Measurements from ENCODE around the gene SATB1. TPM values are rescaled to one million over a fixed set of nuclear protein-coding genes. Genes with fewer than 3 reads are reported as not detected.
"Not testable (repeated sequence)": the region's sequence is repeated elsewhere in the genome, so short reads cannot be mapped to it uniquely, and the experiment has no call there.

The SATB1 gene
- total and polyA plus RNA-seq, 2 experiments from 2014 or later, result 17.4 to 28.9 TPM

- peaks cover 21% of the 10 kb centered on the region for H3K36me3 Mint-ChIP-seq (ENCODE audit: low read depth)
- H3K4me1 Mint-ChIP-seq, result peaks cover 4% of the 10 kb centered on the region; the same call in 2 of the 3 replicates
These were observed 29.6 kb upstream of the SATB1 start for GRCh38 chr3:18454766-18455165.

DNA sequence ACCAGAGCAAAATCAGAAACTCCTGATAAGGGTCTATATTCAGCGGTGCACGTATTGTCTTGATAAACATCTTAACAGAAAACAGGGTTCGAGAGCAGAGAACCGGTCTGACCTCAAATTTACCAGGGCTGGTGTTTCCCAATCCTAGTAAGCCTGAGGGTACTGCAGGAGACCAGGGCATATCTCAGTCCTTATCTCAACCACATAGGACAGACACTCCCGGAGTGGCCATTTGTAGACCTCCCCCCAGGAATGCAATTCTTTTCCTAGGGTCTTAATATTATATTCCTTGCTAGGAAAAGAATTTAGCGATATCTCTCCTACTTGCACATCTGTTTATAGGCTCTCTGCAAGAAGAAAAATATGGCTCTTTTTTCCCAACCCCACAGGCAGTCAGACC lies 24.5 kb upstream of the SATB1 start:
- not testable (repeated sequence) for H3K27ac Mint-ChIP-seq; H3K27ac ChIP-seq (ENCODE audit: low read depth); H2AFZ ChIP-seq; H3K4me3 ChIP-seq; H4K20me1 ChIP-seq (replicated peaks; ENCODE audit: insufficient read depth); H3K27me3 ChIP-seq (ENCODE audit: insufficient read depth); ATAC-seq; H3K27me3 Mint-ChIP-seq (ENCODE audit: insufficient read depth, low read depth, poor library complexity); H3K9me3 Mint-ChIP-seq; H3K36me3 ChIP-seq (ENCODE audit: insufficient read depth); H3K4me2 ChIP-seq; H3K9me2 ChIP-seq (ENCODE audit: insufficient read depth); H3F3A ChIP-seq (replicated peaks; ENCODE audit: low read depth); H3K4me3 Mint-ChIP-seq
- Mint-ChIP-seq H3K36me3 (ENCODE audit: low read depth) (peaks cover 26% of the 10 kb centered on the region), H3K4me1 (peaks cover 25% of the 10 kb centered on the region)
- Histone ChIP-seq H3K4me1 (ENCODE audit: insufficient read depth) (peaks cover 10% of the 10 kb centered on the region), H3K79me2 (replicated peaks; ENCODE audit: insufficient read depth) (peaks cover 29% of the 10 kb centered on the region)
- peak; percentile 13 for DNase-seq (ENCODE audit: low spot score)

More at GRCh38 chr3:18454766-18455165, 29.6 kb upstream of the SATB1 start:
- Histone ChIP-seq H3K36me3 (ENCODE audit: insufficient read depth) (no peaks in the 10 kb centered on the region), H3K4me3 (no peak overlapping the region), H3F3A (replicated peaks; ENCODE audit: low read depth) (no peaks in the 10 kb centered on the region), H3K4me1 (ENCODE audit: insufficient read depth) (no peaks in the 10 kb centered on the region), H2AFZ (no peak overlapping the region), H3K27me3 (ENCODE audit: insufficient read depth) (no peaks in the 10 kb centered on the region), H3K9me2 (ENCODE audit: insufficient read depth) (0 out of 2 replicates have a peak, but pooled peaks cover 4% of the 10 kb centered on the region), H3K79me2 (replicated peaks; ENCODE audit: insufficient read depth) (peaks cover 10% of the 10 kb centered on the region; the same call in 1 of the 2 replicates), H4K20me1 (replicated peaks; ENCODE audit: insufficient read depth) (no peaks in the 10 kb centered on the region), H3K4me2 (no peak overlapping the region), H3K27ac (ENCODE audit: low read depth) (no peak overlapping the region)
- Mint-ChIP-seq H3K9me3 (peaks cover 11% of the 10 kb centered on the region; the same call in 2 of the 3 replicates), H3K27me3 (ENCODE audit: insufficient read depth, low read depth, poor library complexity) (no peaks in the 10 kb centered on the region), H3K27ac (no peak overlapping the region), H3K4me3 (no peak overlapping the region)
- DNase-seq (ENCODE audit: low spot score), result no peak
- no peak for ATAC-seq
- TF ChIP-seq STAT1 (IDR thresholded peaks at IDR 0.05; ENCODE audit: unreplicated experiment), result no peak
- no peak for TF ChIP-seq ETS1 (IDR thresholded peaks at IDR 0.05)
- TF ChIP-seq JUNB (IDR thresholded peaks at IDR 0.05; ENCODE audit: unreplicated experiment), result no peak

- no peak for ATAC-seq
- Histone ChIP-seq H3K4me3 (no peak overlapping the region), H3K79me2 (replicated peaks; ENCODE audit: insufficient read depth) (peaks cover 33% of the 10 kb centered on the region), H2AFZ (no peak overlapping the region), H4K20me1 (replicated peaks; ENCODE audit: insufficient read depth) (no peaks in the 10 kb centered on the region), H3K36me3 (ENCODE audit: insufficient read depth) (no peaks in the 10 kb centered on the region), H3K4me2 (no peak overlapping the region), H3K27me3 (ENCODE audit: insufficient read depth) (peaks cover 17% of the 10 kb centered on the region), H3K9me2 (ENCODE audit: insufficient read depth) (0 out of 2 replicates have a peak, but pooled peaks cover 4% of the 10 kb centered on the region), H3F3A (replicated peaks; ENCODE audit: low read depth) (peaks cover 4% of the 10 kb centered on the region; the same call in 1 of the 2 replicates), H3K4me1 (ENCODE audit: insufficient read depth) (peaks cover 17% of the 10 kb centered on the region), H3K27ac (ENCODE audit: low read depth) (no peak overlapping the region)
- no peak overlapping the region for H3K4me3 Mint-ChIP-seq
- peaks cover 31% of the 10 kb centered on the region for H3K4me1 Mint-ChIP-seq
- H3K27me3 Mint-ChIP-seq (ENCODE audit: insufficient read depth, low read depth, poor library complexity), result peaks cover 16% of the 10 kb centered on the region
- H3K36me3 Mint-ChIP-seq (ENCODE audit: low read depth), result peaks cover 26% of the 10 kb centered on the region
- H3K27ac Mint-ChIP-seq, result no peak overlapping the region
- peaks cover 10% of the 10 kb centered on the region for H3K9me3 Mint-ChIP-seq
- no peak for DNase-seq (ENCODE audit: low spot score)
- TF ChIP-seq ZNF114 (CRISPR knock-in tag; IDR thresholded peaks at IDR 0.05) (no peak), ZNF331 (CRISPR knock-in tag; IDR thresholded peaks at IDR 0.05; ENCODE audit: low read depth) (no peak), CREB1 (CRISPR knock-in tag; IDR thresholded peaks at IDR 0.05; ENCODE audit: low read depth) (no peak), EZH2 (IDR thresholded peaks at IDR 0.05; ENCODE audit: low read depth, unreplicated experiment) (no peak)
- TF ChIP-seq, protein P1, sequence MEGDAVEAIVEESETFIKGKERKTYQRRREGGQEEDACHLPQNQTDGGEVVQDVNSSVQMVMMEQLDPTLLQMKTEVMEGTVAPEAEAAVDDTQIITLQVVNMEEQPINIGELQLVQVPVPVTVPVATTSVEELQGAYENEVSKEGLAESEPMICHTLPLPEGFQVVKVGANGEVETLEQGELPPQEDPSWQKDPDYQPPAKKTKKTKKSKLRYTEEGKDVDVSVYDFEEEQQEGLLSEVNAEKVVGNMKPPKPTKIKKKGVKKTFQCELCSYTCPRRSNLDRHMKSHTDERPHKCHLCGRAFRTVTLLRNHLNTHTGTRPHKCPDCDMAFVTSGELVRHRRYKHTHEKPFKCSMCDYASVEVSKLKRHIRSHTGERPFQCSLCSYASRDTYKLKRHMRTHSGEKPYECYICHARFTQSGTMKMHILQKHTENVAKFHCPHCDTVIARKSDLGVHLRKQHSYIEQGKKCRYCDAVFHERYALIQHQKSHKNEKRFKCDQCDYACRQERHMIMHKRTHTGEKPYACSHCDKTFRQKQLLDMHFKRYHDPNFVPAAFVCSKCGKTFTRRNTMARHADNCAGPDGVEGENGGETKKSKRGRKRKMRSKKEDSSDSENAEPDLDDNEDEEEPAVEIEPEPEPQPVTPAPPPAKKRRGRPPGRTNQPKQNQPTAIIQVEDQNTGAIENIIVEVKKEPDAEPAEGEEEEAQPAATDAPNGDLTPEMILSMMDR (conservative IDR thresholded peaks at IDR 0.05; ENCODE audit: low read depth in 2 of 2), result no peak
These were observed 22.6 kb upstream of the SATB1 start for GRCh38 chr3:18447720-18448119.
